ENCODE measurements around the gene TMIGD3.

The TMIGD3 gene

GRCh38 chr1:111483166-111483565, 20.3 kb downstream of the TMIGD3 start:
- H3K4me1 ChIP-seq (ENCODE audit: control insufficient read depth, insufficient read depth, low read length), result no peaks in the 10 kb centered on the region
- H3K36me3 ChIP-seq (ENCODE audit: control insufficient read depth, insufficient read depth, low read length), result no peaks in the 10 kb centered on the region
- H3K27me3 ChIP-seq (ENCODE audit: control insufficient read depth, insufficient read depth, low read length), result no peaks in the 10 kb centered on the region
- H3K27ac ChIP-seq (ENCODE audit: low read depth, low read length), result no peak overlapping the region
- no peak overlapping the region for H3K4me3 ChIP-seq (ENCODE audit: low read length)
- H3K9ac ChIP-seq (ENCODE audit: low read length), result no peak overlapping the region

DNA sequence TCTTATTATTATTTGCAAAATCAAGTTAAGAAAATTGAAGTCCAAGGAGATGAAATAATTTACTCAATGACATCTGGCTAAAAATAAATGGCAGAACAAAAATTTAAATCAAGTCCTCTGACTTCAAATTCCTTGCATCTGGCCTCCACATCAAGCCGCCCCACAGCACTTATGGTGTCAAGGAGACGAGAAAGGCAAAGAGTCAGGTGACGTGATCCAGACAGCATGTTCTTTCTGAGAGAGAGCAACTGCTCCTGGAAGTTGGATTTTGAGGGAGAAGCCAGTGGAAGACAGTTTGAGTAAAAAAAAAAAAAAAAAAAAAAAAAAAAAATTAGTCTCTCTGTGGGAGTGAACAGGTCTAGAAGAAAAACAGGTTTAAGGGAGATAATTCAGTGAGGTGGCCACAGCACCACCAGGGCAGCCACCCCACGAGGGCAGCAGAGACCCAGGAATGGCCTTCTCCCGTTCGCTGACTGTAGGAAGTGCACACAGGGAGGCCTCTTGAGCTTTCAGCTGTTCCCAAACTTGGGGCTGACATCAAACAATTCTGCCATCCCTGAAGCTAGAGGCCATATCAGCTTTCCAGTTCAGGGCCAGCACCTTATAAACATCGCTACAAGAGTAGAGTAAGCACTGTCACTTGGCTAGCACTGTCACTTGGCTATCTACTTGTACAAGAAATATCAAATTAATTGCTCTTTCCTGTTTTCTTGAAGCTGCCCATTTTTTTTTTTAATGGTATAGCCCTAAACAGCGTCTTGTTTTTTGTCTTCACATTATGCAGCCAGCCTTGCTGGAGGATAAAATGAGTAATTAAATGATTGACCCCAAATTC, 21.8 kb downstream of the TMIGD3 start:
- H3K27ac ChIP-seq (ENCODE audit: low read depth, low read length), result peak overlapping the region; percentile 24
- H3K36me3 ChIP-seq (ENCODE audit: control insufficient read depth, insufficient read depth, low read length), result no peaks in the 10 kb centered on the region
- H3K4me3 ChIP-seq (ENCODE audit: low read length), result no peak overlapping the region
- no peaks in the 10 kb centered on the region for H3K4me1 ChIP-seq (ENCODE audit: control insufficient read depth, insufficient read depth, low read length)
- H3K9ac ChIP-seq (ENCODE audit: low read length), result no peak overlapping the region
- no peaks in the 10 kb centered on the region for H3K27me3 ChIP-seq (ENCODE audit: control insufficient read depth, insufficient read depth, low read length)

- Histone ChIP-seq H3K9ac (ENCODE audit: low read length) (no peak overlapping the region), H3K27ac (ENCODE audit: low read depth, low read length) (no peak overlapping the region), H3K36me3 (ENCODE audit: control insufficient read depth, insufficient read depth, low read length) (no peaks in the 10 kb centered on the region), H3K4me3 (ENCODE audit: low read length) (no peak overlapping the region), H3K4me1 (ENCODE audit: control insufficient read depth, insufficient read depth, low read length) (no peaks in the 10 kb centered on the region), H3K27me3 (ENCODE audit: control insufficient read depth, insufficient read depth, low read length) (no peaks in the 10 kb centered on the region)
These were observed 22.8 kb downstream of the TMIGD3 start for GRCh38 chr1:111480674-111481073.

DNA sequence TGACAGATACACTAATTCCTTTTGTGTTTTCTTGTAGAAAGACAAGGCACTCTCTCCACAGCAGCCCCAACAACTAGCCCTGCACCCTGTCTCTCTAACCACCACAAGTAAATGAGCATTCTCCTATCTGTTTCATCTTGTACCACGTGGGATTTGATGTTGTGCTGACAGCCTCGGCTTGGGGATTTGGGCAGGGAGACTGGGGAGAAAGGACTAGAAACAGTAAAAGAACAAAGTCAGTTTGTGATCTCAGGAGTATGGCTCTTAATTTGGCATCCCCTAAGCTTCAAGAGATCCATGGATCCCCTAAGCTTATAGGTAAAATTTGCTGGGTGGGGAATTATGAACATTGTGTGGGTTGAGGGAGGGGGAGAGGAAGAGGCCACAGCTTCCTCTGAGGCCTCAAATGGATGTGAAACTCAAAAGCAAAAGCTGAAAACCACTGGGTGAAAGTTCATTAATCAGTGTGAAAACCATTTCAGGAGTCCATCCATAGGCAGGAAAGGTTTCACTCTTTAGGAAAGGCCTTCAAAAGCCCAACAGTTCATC, 26.6 kb downstream of the TMIGD3 start:
- H3K27ac ChIP-seq (ENCODE audit: low read depth, low read length), result no peak overlapping the region
- no peak overlapping the region for H3K4me3 ChIP-seq (ENCODE audit: low read length)
- H3K27me3 ChIP-seq (ENCODE audit: control insufficient read depth, insufficient read depth, low read length), result no peaks in the 10 kb centered on the region
- H3K9ac ChIP-seq (ENCODE audit: low read length), result no peak overlapping the region
- H3K36me3 ChIP-seq (ENCODE audit: control insufficient read depth, insufficient read depth, low read length), result no peaks in the 10 kb centered on the region
- no peaks in the 10 kb centered on the region for H3K4me1 ChIP-seq (ENCODE audit: control insufficient read depth, insufficient read depth, low read length)

GRCh38 chr1:111476214-111476613, 27.2 kb downstream of the TMIGD3 start:
- Histone ChIP-seq H3K4me1 (ENCODE audit: control insufficient read depth, insufficient read depth, low read length) (no peaks in the 10 kb centered on the region), H3K27ac (ENCODE audit: low read depth, low read length) (no peak overlapping the region), H3K4me3 (ENCODE audit: low read length) (no peak overlapping the region), H3K9ac (ENCODE audit: low read length) (no peak overlapping the region), H3K27me3 (ENCODE audit: control insufficient read depth, insufficient read depth, low read length) (no peaks in the 10 kb centered on the region), H3K36me3 (ENCODE audit: control insufficient read depth, insufficient read depth, low read length) (peaks cover 3% of the 10 kb centered on the region)

DNA sequence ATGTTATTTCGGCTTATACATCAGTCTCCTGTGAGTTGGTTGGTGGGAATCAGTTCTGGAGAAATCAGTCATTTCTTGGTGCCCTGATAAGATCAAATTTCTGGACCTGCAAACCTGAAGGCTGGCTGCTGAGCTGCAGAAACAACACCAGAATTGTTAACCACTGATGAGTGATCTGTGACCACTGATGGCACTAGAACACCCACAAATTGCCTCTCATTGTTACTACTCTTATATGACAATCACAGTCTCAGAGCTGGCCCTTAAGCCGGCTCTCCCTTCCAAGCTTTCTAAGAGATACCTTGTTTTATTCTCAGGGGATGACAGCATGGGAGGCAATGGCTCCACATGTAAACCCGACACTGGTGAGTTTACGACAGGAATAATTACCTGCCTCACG, 27.7 kb downstream of the TMIGD3 start:
- Histone ChIP-seq H3K4me3 (ENCODE audit: low read length) (no peak overlapping the region), H3K27ac (ENCODE audit: low read depth, low read length) (no peak overlapping the region), H3K4me1 (ENCODE audit: control insufficient read depth, insufficient read depth, low read length) (no peaks in the 10 kb centered on the region), H3K36me3 (ENCODE audit: control insufficient read depth, insufficient read depth, low read length) (peaks cover 3% of the 10 kb centered on the region), H3K27me3 (ENCODE audit: control insufficient read depth, insufficient read depth, low read length) (no peaks in the 10 kb centered on the region), H3K9ac (ENCODE audit: low read length) (no peak overlapping the region)

DNA sequence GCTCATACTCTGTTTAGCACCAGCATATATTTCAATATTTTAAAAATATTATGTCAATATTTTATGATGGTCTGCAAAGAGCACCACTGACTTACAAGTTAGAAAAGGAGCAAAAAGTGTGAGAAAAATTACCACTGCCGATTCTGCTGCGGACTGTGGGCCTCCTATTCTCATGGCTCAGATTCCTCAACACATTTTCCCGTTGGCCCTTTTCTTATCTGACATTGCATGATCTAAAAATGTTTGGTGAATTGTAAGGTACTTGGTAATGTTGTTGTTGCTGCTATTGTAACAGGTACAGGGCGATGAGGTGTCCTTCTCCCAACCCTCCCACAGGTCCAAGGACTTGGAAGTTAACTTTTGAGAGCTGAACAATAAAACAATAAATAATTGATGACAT, 28.9 kb downstream of the TMIGD3 start:
- no peaks in the 10 kb centered on the region for H3K27me3 ChIP-seq (ENCODE audit: control insufficient read depth, insufficient read depth, low read length)
- H3K4me1 ChIP-seq (ENCODE audit: control insufficient read depth, insufficient read depth, low read length), result no peaks in the 10 kb centered on the region
- no peak overlapping the region for H3K9ac ChIP-seq (ENCODE audit: low read length)
- H3K36me3 ChIP-seq (ENCODE audit: control insufficient read depth, insufficient read depth, low read length), result peaks cover 3% of the 10 kb centered on the region
- peak overlapping the region; percentile 15 for H3K27ac ChIP-seq (ENCODE audit: low read depth, low read length)
- peak overlapping the region; percentile 29 for H3K4me3 ChIP-seq (ENCODE audit: low read length)

DNA sequence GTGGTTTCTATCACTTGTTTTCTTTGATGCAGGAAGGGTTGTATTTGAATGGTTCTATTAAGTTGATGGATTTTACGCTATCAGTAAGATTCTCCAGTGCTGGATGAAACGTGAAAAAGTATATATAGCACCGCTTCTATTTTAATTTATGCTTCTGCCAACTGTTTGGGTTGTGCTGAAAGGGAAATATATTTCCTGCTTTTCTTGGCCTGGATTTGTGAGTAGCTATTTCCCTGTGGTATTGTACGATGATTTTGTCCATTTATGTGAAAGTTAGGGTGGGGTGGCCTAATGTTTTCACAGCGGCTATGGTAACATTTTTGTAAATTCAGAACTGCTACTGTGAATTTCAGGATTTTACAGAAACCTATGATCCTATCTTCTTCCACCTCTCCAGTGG, 29.3 kb downstream of the TMIGD3 start:
- Histone ChIP-seq H3K4me1 (ENCODE audit: control insufficient read depth, insufficient read depth, low read length) (no peaks in the 10 kb centered on the region), H3K27me3 (ENCODE audit: control insufficient read depth, insufficient read depth, low read length) (no peaks in the 10 kb centered on the region), H3K36me3 (ENCODE audit: control insufficient read depth, insufficient read depth, low read length) (peaks cover 3% of the 10 kb centered on the region), H3K27ac (ENCODE audit: low read depth, low read length) (peak overlapping the region; percentile 15), H3K4me3 (ENCODE audit: low read length) (peak overlapping the region; percentile 29), H3K9ac (ENCODE audit: low read length) (no peak overlapping the region)

GRCh38 chr1:111471538-111471937, 31.9 kb downstream of the TMIGD3 start:
- no peaks in the 10 kb centered on the region for H3K27me3 ChIP-seq (ENCODE audit: control insufficient read depth, insufficient read depth, low read length)
- H3K36me3 ChIP-seq (ENCODE audit: control insufficient read depth, insufficient read depth, low read length), result peaks cover 10% of the 10 kb centered on the region
- no peaks in the 10 kb centered on the region for H3K4me1 ChIP-seq (ENCODE audit: control insufficient read depth, insufficient read depth, low read length)
- H3K4me3 ChIP-seq (ENCODE audit: low read length), result no peak overlapping the region
- H3K9ac ChIP-seq (ENCODE audit: low read length), result no peak overlapping the region
- H3K27ac ChIP-seq (ENCODE audit: low read depth, low read length), result peak overlapping the region; percentile 39

DNA sequence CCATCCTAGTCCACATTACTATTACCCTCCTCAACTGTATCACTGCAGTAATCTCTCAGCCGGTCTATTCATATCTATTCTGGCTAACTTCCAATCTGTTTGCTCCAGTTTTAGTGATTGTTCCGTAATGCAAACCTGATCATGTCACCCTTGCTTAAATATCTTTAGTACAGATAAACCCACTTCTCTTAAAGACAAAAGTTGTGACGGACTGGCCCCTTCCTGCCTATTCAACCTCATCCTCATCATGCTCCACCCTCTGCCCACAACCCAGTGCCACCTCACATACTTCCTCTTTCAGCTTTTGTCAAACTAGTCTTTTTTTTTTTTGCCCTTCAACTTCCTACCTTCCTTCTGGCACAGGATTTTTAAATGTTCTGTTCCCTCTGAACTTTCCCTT, 32.4 kb downstream of the TMIGD3 start:
- Histone ChIP-seq H3K9ac (ENCODE audit: low read length) (no peak overlapping the region), H3K4me3 (ENCODE audit: low read length) (no peak overlapping the region), H3K27ac (ENCODE audit: low read depth, low read length) (no peak overlapping the region), H3K27me3 (ENCODE audit: control insufficient read depth, insufficient read depth, low read length) (no peaks in the 10 kb centered on the region), H3K4me1 (ENCODE audit: control insufficient read depth, insufficient read depth, low read length) (no peaks in the 10 kb centered on the region), H3K36me3 (ENCODE audit: control insufficient read depth, insufficient read depth, low read length) (peaks cover 10% of the 10 kb centered on the region)

DNA sequence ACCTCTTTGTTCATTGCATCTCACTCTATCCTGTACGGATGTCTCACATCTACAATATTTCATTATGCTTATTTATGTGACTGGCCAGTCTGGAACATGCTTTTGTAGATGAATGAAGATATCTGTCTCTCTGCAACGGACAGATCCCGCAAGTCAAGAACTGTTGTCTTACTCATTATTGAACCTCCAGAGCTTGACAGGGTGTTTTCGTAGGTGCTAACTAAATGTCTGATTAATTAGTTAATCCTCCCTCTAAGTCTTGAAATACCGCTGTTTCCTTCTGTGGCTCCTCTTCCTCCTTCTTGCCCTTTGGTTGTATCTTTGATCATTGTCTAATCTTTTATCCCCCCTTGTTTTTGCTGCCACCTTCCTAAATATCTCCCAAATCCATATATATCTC, 32.8 kb downstream of the TMIGD3 start:
- H3K36me3 ChIP-seq (ENCODE audit: control insufficient read depth, insufficient read depth, low read length), result peaks cover 10% of the 10 kb centered on the region
- no peaks in the 10 kb centered on the region for H3K27me3 ChIP-seq (ENCODE audit: control insufficient read depth, insufficient read depth, low read length)
- no peak overlapping the region for H3K4me3 ChIP-seq (ENCODE audit: low read length)
- H3K27ac ChIP-seq (ENCODE audit: low read depth, low read length), result no peak overlapping the region
- no peaks in the 10 kb centered on the region for H3K4me1 ChIP-seq (ENCODE audit: control insufficient read depth, insufficient read depth, low read length)
- no peak overlapping the region for H3K9ac ChIP-seq (ENCODE audit: low read length)

DNA sequence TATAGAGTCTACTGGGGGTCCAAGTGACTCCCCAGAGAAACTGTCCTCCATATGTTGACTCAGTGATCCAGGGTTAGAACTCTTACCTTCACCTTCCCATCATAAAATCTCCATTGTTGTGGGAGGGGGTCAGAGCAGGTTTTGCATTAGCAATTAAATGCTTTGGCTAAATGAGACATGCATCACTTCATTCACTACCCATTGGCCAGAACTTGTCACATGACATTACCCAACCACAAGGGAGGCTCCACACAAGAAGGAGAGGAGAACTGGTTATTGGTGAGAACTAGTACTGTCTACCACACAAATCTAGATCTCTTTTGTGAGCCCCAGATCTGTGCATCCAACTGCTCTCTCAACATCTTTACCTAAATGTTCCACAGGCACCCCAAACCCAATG, 33.9 kb downstream of the TMIGD3 start:
- H3K9ac ChIP-seq (ENCODE audit: low read length), result no peak overlapping the region
- H3K4me3 ChIP-seq (ENCODE audit: low read length), result no peak overlapping the region
- no peaks in the 10 kb centered on the region for H3K27me3 ChIP-seq (ENCODE audit: control insufficient read depth, insufficient read depth, low read length)
- H3K36me3 ChIP-seq (ENCODE audit: control insufficient read depth, insufficient read depth, low read length), result peaks cover 10% of the 10 kb centered on the region
- no peak overlapping the region for H3K27ac ChIP-seq (ENCODE audit: low read depth, low read length)
- H3K4me1 ChIP-seq (ENCODE audit: control insufficient read depth, insufficient read depth, low read length), result no peaks in the 10 kb centered on the region

GRCh38 chr1:111468717-111469100, 34.7 kb downstream of the TMIGD3 start:
- Histone ChIP-seq H3K27me3 (ENCODE audit: control insufficient read depth, insufficient read depth, low read length) (no peaks in the 10 kb centered on the region), H3K36me3 (ENCODE audit: control insufficient read depth, insufficient read depth, low read length) (peaks cover 10% of the 10 kb centered on the region), H3K27ac (ENCODE audit: low read depth, low read length) (no peak overlapping the region), H3K4me1 (ENCODE audit: control insufficient read depth, insufficient read depth, low read length) (no peaks in the 10 kb centered on the region), H3K4me3 (ENCODE audit: low read length) (no peak overlapping the region), H3K9ac (ENCODE audit: low read length) (no peak overlapping the region)
